ENCODE results near the gene SEPTIN7.

GRCh38 chr7:35823440-35823839 is 22.6 kb downstream of the SEPTIN7 start:
- no peak for TF ChIP-seq POLR2A (IDR thresholded peaks at IDR 0.05)
- no peak for TF ChIP-seq POLR2AphosphoS5 (IDR thresholded peaks at IDR 0.05)
- TF ChIP-seq CTCF (IDR thresholded peaks at IDR 0.05) = no peak
